Muscle layer of colon (tissue), 2 donors: Measurements from ENCODE around the gene RASL12.

Source experiments
- H3K27ac ChIP-seq: one replicate; pipeline ENCODE4 v1.7.0; 2013; ENCODE audit warnings: low read depth, mild to moderate bottlenecking, low read length, moderate library complexity
- H3K27me3 ChIP-seq, 2 donors: one replicate each; pipeline ENCODE4 v1.7.0; 2013; ENCODE audit warnings: low read length in 2 of 2, mild to moderate bottlenecking in 2 of 2; ENCODE audit not compliant: insufficient read depth in 2 of 2, control insufficient read depth in 1 of 2
- H3K36me3 ChIP-seq: one replicate; pipeline ENCODE4 v1.7.0; 2013; ENCODE audit warnings: mild to moderate bottlenecking, low read length; ENCODE audit not compliant: insufficient read depth
- H3K4me1 ChIP-seq: one replicate; pipeline ENCODE4 v1.7.0; 2013; ENCODE audit warnings: mild to moderate bottlenecking, low read length; ENCODE audit not compliant: insufficient read depth
- H3K4me3 ChIP-seq, 2 donors: one replicate each; pipeline ENCODE4 v1.7.0; 2013; ENCODE audit warnings: low read length in 2 of 2, low read depth in 1 of 2, mild to moderate bottlenecking in 1 of 2, moderate library complexity in 1 of 2
- H3K9ac ChIP-seq: one replicate; pipeline ENCODE4 v1.7.0; 2013; ENCODE audit warnings: low read length
- H3K9me3 ChIP-seq: one replicate; pipeline ENCODE4 v1.7.0; 2013; ENCODE audit warnings: mild to moderate bottlenecking, low read length
- donor health status: abdominal sarcoma.
- donor health status: Adenocarcinoma of cecum.

The RASL12 gene

DNA sequence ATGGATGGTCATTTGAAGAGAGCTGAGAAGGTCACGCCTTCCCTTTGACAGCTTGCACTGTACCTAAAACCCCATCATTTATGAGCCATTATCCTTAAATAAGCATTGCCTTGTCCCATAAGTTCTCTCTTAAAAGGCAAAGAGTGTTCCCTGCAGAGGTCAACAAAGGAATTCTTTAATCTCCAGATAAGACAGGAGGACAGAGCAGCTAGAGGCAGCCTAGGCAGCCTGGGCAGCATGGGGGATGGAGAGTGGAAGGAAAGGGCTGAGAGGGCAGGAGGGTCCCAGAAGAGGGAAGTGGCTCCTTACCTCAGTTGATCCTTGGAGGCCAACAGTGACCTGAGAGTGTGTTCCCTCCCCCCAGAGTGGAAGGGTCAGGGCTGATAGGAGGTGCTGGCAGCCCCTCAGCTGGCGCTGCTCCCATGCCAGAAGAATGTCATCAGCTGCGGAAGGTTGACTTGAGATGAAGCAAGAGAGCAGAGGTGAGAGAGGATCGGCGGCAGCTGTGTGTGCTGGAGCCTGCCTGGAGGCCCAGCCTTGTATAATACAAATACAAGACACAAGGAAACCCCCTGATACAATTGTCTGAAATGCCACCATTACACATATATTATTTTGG is 21.5 kb upstream of the RASL12 start:
- Histone ChIP-seq H3K27me3 (no peaks in the 10 kb centered on the region), H3K9ac (no peak overlapping the region), H3K4me1 (peaks cover 78% of the 10 kb centered on the region), H3K36me3 (no peaks in the 10 kb centered on the region), H3K27ac (peak overlapping the region; percentile 85), H3K9me3 (no peaks in the 10 kb centered on the region), H3K4me3 (no peak overlapping the region)

DNA sequence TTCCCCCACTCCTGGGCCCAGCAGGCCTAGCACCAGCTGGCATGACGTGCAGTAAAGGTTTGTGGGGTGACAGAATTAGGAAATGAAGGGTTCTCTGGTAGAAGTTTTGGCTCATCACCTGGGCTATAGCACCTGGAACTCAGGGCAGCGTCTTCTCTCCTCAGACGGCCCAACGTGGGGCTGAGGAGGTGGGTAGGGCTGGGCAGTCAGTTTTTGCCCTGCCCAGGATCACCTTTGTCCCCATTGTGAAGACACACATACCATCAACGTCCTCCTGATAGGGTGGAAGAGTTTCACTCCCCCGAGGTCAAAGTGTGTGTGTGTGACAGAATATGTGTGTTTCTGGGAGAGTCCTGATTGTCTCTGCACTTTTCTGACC is 20.8 kb upstream of the RASL12 start:
- Histone ChIP-seq H3K27me3 (no peaks in the 10 kb centered on the region), H3K9me3 (no peaks in the 10 kb centered on the region), H3K9ac (no peak overlapping the region), H3K4me3 (no peak overlapping the region), H3K36me3 (no peaks in the 10 kb centered on the region), H3K4me1 (peaks cover 74% of the 10 kb centered on the region), H3K27ac (peak overlapping the region; percentile 85)

DNA sequence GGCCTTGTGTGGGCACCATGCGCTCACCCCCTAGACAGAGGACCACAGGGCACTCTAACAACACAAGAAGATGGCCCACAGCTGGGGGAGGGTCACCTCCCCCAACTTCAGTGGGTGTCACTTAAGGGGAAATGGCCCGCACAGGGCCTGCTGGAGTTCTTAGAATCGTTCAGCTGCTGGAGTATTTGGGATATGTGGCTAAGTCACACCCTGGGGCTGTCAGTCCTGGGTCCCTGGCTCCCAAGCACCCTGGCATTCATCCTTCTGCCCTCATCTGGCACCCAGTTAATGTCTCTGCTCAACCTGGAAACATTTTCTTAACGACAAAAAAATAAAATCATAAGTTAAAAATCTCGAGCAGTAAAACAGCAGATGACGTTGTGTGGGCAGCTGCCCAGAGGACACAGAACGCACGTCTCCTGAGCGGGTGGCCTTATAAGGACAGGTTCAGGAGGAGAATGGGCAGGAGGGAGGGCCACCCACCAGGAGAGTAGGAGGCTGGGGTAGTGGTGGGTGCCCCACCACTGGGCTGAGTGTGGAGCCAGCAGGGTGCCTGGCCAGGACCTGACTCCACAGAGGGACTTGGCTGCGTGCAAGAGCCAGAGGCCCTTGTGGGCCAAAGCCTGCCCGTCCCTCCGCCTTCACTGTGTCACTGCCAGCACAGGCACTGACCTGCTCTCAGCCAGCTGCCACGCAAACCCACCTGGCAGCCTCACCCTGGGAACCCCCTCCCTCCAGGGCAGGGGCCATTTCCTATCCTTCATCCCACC is 20.3 kb upstream of the RASL12 start:
- Histone ChIP-seq H3K4me3 (no peak overlapping the region), H3K9ac (peak overlapping the region; percentile 74), H3K4me1 (peaks cover 74% of the 10 kb centered on the region), H3K27ac (peak overlapping the region; percentile 85), H3K9me3 (no peaks in the 10 kb centered on the region), H3K36me3 (no peaks in the 10 kb centered on the region), H3K27me3 (no peaks in the 10 kb centered on the region)

DNA sequence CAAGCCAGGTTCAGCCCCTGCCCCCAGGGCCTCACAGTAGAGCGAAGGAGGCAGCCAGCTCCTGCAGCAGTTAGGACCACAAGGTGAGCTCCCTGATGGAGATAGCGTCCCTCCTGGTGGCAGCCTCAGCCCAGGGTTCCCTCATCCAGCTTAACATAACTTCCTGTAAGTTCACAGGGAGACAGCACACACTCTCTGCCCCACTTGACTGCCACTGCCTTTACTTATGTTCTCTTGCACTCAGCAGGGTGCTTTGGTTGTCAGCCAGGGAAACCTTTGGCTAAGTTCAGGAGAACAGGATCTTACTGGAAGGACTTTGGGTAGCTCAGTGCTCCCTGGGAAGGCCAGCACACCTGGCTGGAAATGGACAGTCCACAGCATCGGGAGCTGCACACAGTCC is 19.6 kb upstream of the RASL12 start:
- peaks cover 74% of the 10 kb centered on the region for H3K4me1 ChIP-seq
- peak overlapping the region; percentile 85 for H3K27ac ChIP-seq
- peak overlapping the region; percentile 74 for H3K9ac ChIP-seq
- H3K27me3 ChIP-seq, result no peaks in the 10 kb centered on the region
- no peaks in the 10 kb centered on the region for H3K36me3 ChIP-seq
- no peaks in the 10 kb centered on the region for H3K9me3 ChIP-seq
- no peak overlapping the region for H3K4me3 ChIP-seq

DNA sequence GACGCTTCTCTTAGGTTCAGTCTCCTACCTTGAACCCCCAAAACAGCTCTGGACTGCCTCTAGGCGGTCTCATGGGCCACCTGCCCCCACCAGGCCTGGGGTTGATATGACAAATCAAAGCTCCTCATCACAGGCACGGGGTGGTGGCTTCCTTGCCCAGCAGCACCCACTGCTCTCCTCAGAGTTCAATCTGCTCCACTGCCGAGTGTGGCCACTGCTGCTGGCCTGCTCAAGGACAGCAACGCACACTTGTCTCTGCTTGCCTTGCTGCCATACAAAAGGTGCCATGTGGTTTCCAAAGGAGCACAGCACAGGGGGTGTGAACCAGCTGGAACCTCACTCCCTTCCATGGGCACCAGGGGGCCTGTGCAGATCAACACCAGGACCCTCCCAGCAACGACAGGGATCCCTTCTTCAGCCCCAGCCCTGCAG is 18.9 kb upstream of the RASL12 start:
- peak overlapping the region; percentile 74 for H3K9ac ChIP-seq
- H3K4me1 ChIP-seq, result peaks cover 74% of the 10 kb centered on the region
- H3K27ac ChIP-seq, result peak overlapping the region; percentile 85
- H3K27me3 ChIP-seq, result no peaks in the 10 kb centered on the region
- H3K36me3 ChIP-seq, result no peaks in the 10 kb centered on the region
- no peak overlapping the region for H3K4me3 ChIP-seq
- no peaks in the 10 kb centered on the region for H3K9me3 ChIP-seq

DNA sequence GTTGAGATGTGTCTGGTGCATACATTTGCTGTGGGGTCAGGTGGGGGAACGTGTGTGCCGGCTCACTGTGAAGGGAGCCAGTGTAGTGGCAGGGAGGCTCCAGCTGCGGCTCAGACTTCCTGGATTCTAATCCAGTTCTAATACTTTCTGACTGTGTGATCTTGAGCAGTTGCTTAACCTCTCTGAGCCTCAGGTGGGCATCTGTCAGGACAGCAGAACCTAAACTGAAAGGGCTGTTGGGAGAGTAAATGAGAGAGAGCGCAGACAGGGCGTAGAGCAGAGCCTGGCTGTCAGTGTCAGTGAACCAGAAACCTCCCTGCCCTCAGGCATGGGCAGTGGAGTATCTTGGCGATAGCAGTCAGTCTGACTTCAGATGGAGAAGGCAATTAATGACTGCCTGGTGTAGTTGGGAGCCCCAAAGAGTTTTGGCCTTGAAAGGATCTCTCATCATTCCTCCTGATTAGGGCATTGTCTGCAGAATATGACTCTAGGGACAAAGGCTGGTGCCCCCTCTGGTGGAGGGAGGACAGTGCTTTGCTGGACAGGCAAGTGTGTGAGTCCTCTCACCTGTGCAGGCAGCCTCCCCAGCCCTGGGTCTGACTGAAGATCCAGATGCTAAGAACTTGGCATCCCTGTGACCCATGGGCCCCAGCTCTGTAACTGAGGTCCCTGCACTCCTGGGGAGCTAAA is 18.3 kb upstream of the RASL12 start:
- Histone ChIP-seq H3K9ac (no peak overlapping the region), H3K4me1 (peaks cover 75% of the 10 kb centered on the region), H3K9me3 (no peaks in the 10 kb centered on the region), H3K27ac (peak overlapping the region; percentile 85), H3K4me3 (no peak overlapping the region), H3K36me3 (no peaks in the 10 kb centered on the region), H3K27me3 (no peaks in the 10 kb centered on the region)

DNA sequence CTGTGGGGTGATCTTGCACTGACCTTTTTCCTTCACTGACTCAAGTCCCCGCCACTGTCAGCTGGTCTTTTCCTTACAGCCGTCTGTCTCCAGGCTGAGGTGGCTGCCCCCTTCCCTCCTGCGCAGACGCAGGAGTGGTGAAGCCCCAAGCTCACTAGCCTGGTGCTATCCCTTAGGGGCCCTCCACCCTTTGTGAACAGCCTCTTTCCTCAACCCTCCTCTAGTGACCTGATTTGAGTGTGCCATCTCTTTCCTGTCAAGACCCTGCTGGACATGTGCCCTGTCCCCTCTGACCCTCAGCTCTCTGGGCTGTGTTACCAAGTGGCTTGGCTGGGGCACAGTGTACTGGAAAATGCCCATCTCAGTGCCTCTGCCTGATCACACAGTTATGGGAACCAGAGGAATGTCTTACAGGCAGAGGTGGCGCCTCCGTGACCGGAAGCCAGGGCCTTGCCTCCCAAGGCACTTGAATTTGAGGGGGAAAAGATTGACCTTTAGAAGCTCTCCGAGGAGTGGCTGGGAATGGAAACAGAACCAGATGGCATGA is 17.5 kb upstream of the RASL12 start:
- H3K36me3 ChIP-seq, result no peaks in the 10 kb centered on the region
- no peaks in the 10 kb centered on the region for H3K27me3 ChIP-seq
- H3K9ac ChIP-seq, result no peak overlapping the region
- H3K9me3 ChIP-seq, result no peaks in the 10 kb centered on the region
- peaks cover 78% of the 10 kb centered on the region for H3K4me1 ChIP-seq
- no peak overlapping the region for H3K4me3 ChIP-seq
- H3K27ac ChIP-seq, result peak overlapping the region; percentile 85

DNA sequence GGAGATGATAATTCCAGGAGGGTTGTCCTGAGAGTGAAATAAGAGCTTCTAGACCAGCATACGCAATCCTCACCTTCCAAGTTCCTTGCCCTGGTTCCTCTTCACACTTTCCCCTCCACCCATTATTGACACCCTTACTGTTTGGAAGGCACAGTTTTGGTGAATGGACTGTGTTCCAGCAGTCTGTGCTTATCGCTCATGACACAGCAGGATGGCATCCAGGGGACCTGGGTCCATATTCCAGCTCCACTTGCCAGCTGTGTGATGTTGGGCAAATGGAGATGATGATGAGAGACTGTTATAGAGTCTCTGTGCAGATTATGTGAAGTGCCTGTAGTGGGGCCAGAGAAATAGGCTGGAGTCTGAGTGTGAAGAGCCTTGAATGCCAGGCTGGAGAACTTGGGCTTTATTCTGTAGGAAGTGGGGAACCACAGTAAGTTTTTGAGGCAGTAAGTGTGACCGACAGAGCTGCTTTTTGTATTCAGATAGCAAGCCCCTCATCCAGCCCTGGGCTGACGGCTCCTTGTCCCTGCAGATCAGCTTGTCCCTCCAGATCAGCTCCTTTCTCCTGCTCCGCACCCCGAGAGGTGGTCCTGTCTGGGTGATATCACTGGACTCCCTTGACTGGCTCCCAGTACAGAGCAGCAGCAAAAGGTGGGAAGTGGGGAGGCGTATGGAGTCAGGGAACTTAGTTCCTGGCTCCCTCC is 16.9 kb upstream of the RASL12 start:
- peak overlapping the region; percentile 51 for H3K27ac ChIP-seq
- no peaks in the 10 kb centered on the region for H3K9me3 ChIP-seq
- H3K27me3 ChIP-seq, result no peaks in the 10 kb centered on the region
- H3K4me1 ChIP-seq, result peaks cover 76% of the 10 kb centered on the region
- H3K36me3 ChIP-seq, result no peaks in the 10 kb centered on the region
- no peak overlapping the region for H3K9ac ChIP-seq
- no peak overlapping the region for H3K4me3 ChIP-seq

DNA sequence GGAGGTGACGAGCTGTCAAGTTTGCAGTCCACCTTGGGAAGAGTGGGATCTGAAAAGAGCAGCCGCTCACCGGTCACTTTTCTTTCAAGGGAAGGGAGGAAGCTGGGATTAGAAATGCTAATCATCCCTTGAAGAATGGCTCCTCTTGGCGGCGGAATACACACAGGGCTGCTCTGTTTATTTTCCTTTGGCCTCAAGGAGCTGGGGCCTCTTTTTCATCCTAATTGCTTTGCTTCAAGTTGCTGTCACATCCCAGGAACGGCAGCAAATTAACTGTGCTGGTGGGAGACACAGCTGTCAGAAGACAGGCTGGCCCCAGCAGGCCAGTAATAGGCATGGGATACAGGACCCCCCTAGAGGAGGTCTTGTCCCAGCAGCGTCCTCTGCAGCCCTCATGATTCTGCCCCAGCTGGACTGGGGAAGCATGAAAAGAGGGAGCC is 15.5 kb upstream of the RASL12 start:
- H3K36me3 ChIP-seq, result no peaks in the 10 kb centered on the region
- H3K27me3 ChIP-seq, result no peaks in the 10 kb centered on the region
- H3K9me3 ChIP-seq, result no peaks in the 10 kb centered on the region
- no peak overlapping the region for H3K9ac ChIP-seq
- no peak overlapping the region for H3K4me3 ChIP-seq
- peaks cover 62% of the 10 kb centered on the region for H3K4me1 ChIP-seq
- peak overlapping the region; percentile 60 for H3K27ac ChIP-seq

DNA sequence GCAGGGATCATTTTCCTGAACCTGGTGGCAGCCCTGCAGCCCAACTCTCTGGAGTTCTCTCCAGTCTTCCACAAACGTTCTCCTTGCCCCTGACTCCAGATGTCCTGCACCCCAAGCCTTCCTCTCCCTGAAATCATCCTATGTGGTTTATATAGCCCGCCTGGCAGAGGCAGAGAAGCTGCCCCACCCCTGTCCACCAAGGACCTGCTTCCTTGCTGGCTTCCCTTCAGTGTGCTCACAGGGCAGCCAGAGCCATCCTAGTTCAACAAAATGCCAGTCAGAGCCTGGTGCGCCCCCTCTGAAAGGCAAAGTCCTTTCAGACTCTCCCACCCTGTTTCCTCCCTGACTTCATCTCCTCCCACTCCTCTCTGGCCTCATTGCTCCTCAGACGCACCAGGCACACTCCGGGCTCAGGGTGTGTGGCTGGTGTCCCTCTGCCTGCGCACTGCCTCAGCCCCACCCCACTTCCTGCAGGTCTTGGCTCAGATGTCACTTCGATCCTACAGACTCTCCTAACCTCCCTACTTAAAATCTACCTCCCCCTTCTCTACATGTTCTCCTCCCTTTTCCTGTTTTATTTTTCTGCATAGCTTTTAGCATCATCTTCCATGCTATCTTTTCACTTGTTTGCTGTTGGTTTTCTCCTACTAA is 14.6 kb upstream of the RASL12 start:
- Histone ChIP-seq H3K4me1 (peaks cover 60% of the 10 kb centered on the region), H3K9me3 (no peaks in the 10 kb centered on the region), H3K36me3 (no peaks in the 10 kb centered on the region), H3K4me3 (no peak overlapping the region), H3K27me3 (peaks cover 0 to 2% of the 10 kb centered on the region in 2 donors), H3K9ac (peak overlapping the region; percentile 7), H3K27ac (peak overlapping the region; percentile 60)
